Stimulated activated memory B cell treated with anti-CD40 and anti-IgM and Interleukin-4, amounts not matched to agents 10 μg/mL and 1 μg/mL and 100 μg/mL, for 72 hours (primary cell): ENCODE data around the gene ZNF586.
"Not testable (repeated sequence)": the region's sequence is repeated elsewhere in the genome, so short reads cannot be mapped to it uniquely, and the experiment has no call there.

Experiments used
- ATAC-seq: fragments of 150-1000 bp; cut with Tn5 transposase; 2 replicates; pipeline ENCODE4 v1.10.0; 2021
- H3K27ac Mint-ChIP-seq: one replicate; pipeline ENCODE4 v1.8.0; 2022; ENCODE audit warnings: mild to moderate bottlenecking, mixed read lengths
- H3K27me3 Mint-ChIP-seq: one replicate; pipeline ENCODE4 v1.8.0; 2022; ENCODE audit warnings: mixed read lengths
- H3K36me3 Mint-ChIP-seq: one replicate; pipeline ENCODE4 v1.8.0; 2022; ENCODE audit warnings: mixed read lengths
- H3K4me1 Mint-ChIP-seq: one replicate; pipeline ENCODE4 v1.8.0; 2022; ENCODE audit warnings: mixed read lengths
- H3K4me3 Mint-ChIP-seq: one replicate; pipeline ENCODE4 v1.8.0; 2022; ENCODE audit warnings: mild to moderate bottlenecking, moderate library complexity, mixed read lengths
- H3K9me3 Mint-ChIP-seq: one replicate; pipeline ENCODE4 v1.8.0; 2022; ENCODE audit warnings: mixed read lengths

The ZNF586 gene

DNA sequence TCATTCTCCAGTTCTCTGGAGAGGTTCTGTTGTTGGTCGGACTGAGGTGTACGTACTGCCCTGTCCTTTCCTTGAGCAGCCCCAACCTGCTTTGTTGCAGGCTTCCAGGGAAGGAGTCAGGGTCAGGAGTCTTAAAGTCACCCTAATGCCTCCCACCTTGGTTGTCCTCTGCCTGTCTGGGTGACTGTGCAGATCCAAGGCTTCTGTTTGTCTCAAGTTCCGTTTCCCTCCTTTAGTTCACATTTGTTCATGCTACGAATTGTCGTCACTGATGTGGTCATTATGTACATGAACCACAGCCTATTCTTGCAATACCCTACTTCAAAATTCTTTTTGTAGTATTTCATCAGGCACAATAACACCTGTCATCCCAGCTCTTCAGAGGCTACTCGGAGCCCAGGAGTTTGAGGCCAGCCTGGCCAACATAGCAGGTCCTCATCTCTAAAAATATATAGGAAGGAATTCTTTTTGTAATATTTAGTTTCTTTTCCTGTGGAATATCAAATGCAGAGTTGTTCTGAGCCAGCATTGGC, 7.4 kb downstream of the ZNF586 start:
- Mint-ChIP-seq H3K27me3 (no peaks in the 10 kb centered on the region), H3K36me3 (peaks cover 88% of the 10 kb centered on the region), H3K4me1 (peaks cover 47% of the 10 kb centered on the region), H3K4me3 (no peak overlapping the region), H3K9me3 (peaks cover 32% of the 10 kb centered on the region), H3K27ac (peak overlapping the region; percentile 31)
- no peak for ATAC-seq

- no peaks in the 10 kb centered on the region for H3K27me3 Mint-ChIP-seq
- H3K27ac Mint-ChIP-seq, result no peak overlapping the region
- peaks cover 32% of the 10 kb centered on the region for H3K9me3 Mint-ChIP-seq
- peaks cover 73% of the 10 kb centered on the region for H3K36me3 Mint-ChIP-seq
- no peak overlapping the region for H3K4me3 Mint-ChIP-seq
- ATAC-seq, result no peak
- peaks cover 33% of the 10 kb centered on the region for H3K4me1 Mint-ChIP-seq
Measured at GRCh38 chr19:57778336-57778735, 8.9 kb downstream of the ZNF586 start.

DNA sequence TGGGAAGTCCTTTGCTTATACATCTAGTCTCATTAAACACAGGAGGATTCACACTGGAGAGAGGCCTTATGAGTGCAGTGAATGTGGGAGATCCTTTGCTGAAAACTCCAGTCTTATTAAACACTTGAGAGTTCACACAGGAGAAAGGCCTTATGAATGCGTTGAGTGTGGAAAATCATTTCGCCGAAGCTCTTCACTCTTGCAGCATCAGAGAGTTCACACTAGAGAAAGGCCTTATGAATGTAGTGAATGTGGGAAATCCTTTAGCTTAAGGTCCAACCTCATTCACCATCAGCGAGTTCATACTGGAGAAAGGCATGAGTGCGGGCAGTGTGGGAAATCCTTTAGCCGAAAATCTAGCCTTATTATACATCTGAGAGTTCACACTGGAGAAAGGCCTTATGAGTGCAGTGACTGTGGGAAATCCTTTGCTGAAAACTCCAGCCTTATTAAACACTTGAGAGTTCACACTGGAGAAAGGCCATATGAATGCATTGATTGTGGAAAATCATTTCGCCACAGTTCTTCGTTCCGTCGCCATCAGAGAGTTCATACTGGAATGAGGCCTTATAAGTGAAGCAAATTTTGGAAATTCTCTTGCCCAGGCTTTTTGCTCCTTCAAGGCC, 9.9 kb downstream of the ZNF586 start:
- Mint-ChIP-seq H3K27ac (no peak overlapping the region), H3K36me3 (peaks cover 66% of the 10 kb centered on the region), H3K4me1 (peaks cover 26% of the 10 kb centered on the region), H3K9me3 (peaks cover 28% of the 10 kb centered on the region), H3K27me3 (no peaks in the 10 kb centered on the region), H3K4me3 (no peak overlapping the region)
- ATAC-seq, result no peak

GRCh38 chr19:57786286-57786685, 16.8 kb downstream of the ZNF586 start:
- Mint-ChIP-seq H3K4me3 (no peak overlapping the region), H3K36me3 (peaks cover 54% of the 10 kb centered on the region), H3K4me1 (no peaks in the 10 kb centered on the region), H3K9me3 (peaks cover 5% of the 10 kb centered on the region), H3K27me3 (no peaks in the 10 kb centered on the region), H3K27ac (no peak overlapping the region)
- ATAC-seq, result no peak

DNA sequence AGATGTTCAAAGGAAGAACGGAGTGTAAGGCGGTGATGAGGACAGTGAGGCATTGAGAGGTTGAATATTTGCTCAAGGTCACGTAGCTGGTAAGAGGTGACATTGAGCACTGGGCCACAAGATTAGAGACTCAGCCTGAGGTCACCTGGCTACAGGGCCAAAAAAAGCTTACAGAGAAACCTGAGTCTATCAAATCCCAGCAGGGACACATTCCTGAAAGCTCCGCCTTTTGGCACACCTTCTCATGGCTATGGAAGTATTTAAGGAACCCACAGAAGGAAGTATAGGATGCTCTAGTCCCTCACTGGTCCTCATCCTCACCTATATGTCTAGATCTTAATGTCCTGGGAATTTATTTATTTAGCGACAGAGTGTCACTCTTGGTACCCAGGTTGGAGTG, 17.4 kb downstream of the ZNF586 start:
- peaks cover 57% of the 10 kb centered on the region for H3K36me3 Mint-ChIP-seq
- H3K4me1 Mint-ChIP-seq, result no peaks in the 10 kb centered on the region
- H3K4me3 Mint-ChIP-seq, result no peak overlapping the region
- ATAC-seq, result no peak
- H3K9me3 Mint-ChIP-seq, result peaks cover 5% of the 10 kb centered on the region
- no peak overlapping the region for H3K27ac Mint-ChIP-seq
- H3K27me3 Mint-ChIP-seq, result no peaks in the 10 kb centered on the region

DNA sequence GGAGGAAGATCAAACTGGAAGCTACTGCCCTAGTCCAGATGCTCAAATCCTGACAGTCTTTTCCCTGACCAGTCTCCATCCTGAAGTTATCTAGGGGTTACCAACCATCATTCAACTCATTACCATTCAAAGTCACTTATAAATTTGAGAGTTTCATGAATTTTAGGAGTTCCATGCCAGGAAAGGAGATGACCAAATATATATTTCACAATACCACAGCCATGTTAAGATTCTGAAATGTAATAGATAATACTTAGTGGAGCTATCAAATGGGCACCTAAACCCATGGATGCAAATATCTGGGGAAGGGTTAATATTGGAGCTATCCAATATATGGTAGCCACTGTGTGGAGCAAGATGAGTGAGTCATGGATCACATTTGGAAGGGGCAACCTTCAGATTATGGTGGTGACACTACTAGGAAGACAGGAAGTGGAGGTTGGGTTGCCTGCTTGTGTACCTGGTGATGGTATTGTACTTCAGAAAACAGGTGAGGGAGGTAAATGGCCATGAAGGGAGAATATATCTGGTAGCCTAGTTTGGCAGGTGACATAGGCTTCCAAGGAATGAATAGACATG, 18.7 kb downstream of the ZNF586 start:
- ATAC-seq, result no peak
- Mint-ChIP-seq H3K27me3 (no peaks in the 10 kb centered on the region), H3K4me1 (no peaks in the 10 kb centered on the region), H3K36me3 (peaks cover 61% of the 10 kb centered on the region), H3K27ac (no peak overlapping the region), H3K4me3 (no peak overlapping the region), H3K9me3 (peaks cover 5% of the 10 kb centered on the region)

GRCh38 chr19:57789288-57789687, 19.8 kb downstream of the ZNF586 start:
- no peak for ATAC-seq
- H3K9me3 Mint-ChIP-seq, result peaks cover 5% of the 10 kb centered on the region
- no peak overlapping the region for H3K4me3 Mint-ChIP-seq
- H3K27me3 Mint-ChIP-seq, result no peaks in the 10 kb centered on the region
- no peak overlapping the region for H3K27ac Mint-ChIP-seq
- H3K4me1 Mint-ChIP-seq, result no peaks in the 10 kb centered on the region
- peaks cover 61% of the 10 kb centered on the region for H3K36me3 Mint-ChIP-seq

- Mint-ChIP-seq H3K36me3 (peaks cover 40% of the 10 kb centered on the region), H3K4me1 (peaks cover 19% of the 10 kb centered on the region)
- ATAC-seq, H3K27ac Mint-ChIP-seq, H3K9me3 Mint-ChIP-seq, H3K27me3 Mint-ChIP-seq, H3K4me3 Mint-ChIP-seq: not testable (repeated sequence)
Measured at GRCh38 chr19:57796580-57796979, 27.1 kb downstream of the ZNF586 start.

DNA sequence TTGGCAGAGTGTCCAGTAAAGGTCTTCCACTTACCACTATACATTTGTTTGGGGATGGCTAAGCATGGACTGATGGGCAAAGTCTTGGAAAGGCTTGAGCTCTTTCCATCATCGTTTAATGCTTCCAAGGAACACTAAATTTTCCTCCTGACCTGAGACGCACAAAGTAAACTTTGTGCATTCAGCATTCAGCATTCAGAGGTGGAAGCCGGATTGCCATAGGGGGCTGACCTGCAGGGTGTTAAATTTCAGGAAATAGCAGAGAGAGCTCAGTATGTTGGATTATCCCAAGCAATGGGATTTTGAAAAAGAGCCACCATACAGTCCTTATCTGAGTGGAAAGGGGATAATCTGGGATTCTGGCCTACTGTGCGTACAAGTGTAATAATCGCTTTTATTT, 31.2 kb downstream of the ZNF586 start:
- Mint-ChIP-seq H3K9me3 (no peaks in the 10 kb centered on the region), H3K4me3 (no peak overlapping the region), H3K27ac (no peak overlapping the region), H3K27me3 (no peaks in the 10 kb centered on the region), H3K36me3 (peaks cover 30% of the 10 kb centered on the region), H3K4me1 (peaks cover 44% of the 10 kb centered on the region)
- no peak for ATAC-seq

- H3K27ac Mint-ChIP-seq, result peak overlapping the region; percentile 89
- peak; percentile 85 for ATAC-seq
Measured at GRCh38 chr19:57802269-57802668, 32.8 kb downstream of the ZNF586 start.

GRCh38 chr19:57803265-57803593, 33.8 kb downstream of the ZNF586 start:
- peak overlapping the region; percentile 76 for H3K27ac Mint-ChIP-seq
- no peaks in the 10 kb centered on the region for H3K27me3 Mint-ChIP-seq
- peaks cover 44% of the 10 kb centered on the region for H3K4me1 Mint-ChIP-seq
- H3K36me3 Mint-ChIP-seq, result peaks cover 30% of the 10 kb centered on the region
- no peaks in the 10 kb centered on the region for H3K9me3 Mint-ChIP-seq
- no peak for ATAC-seq
- H3K4me3 Mint-ChIP-seq, result peak overlapping the region; percentile 69

More at GRCh38 chr19:57802269-57802668, 32.8 kb downstream of the ZNF586 start:
- peaks cover 44% of the 10 kb centered on the region for H3K4me1 Mint-ChIP-seq
- peaks cover 25% of the 10 kb centered on the region for H3K36me3 Mint-ChIP-seq
- no peaks in the 10 kb centered on the region for H3K27me3 Mint-ChIP-seq
- peak overlapping the region; percentile 38 for H3K4me3 Mint-ChIP-seq
- H3K9me3 Mint-ChIP-seq, result no peaks in the 10 kb centered on the region

DNA sequence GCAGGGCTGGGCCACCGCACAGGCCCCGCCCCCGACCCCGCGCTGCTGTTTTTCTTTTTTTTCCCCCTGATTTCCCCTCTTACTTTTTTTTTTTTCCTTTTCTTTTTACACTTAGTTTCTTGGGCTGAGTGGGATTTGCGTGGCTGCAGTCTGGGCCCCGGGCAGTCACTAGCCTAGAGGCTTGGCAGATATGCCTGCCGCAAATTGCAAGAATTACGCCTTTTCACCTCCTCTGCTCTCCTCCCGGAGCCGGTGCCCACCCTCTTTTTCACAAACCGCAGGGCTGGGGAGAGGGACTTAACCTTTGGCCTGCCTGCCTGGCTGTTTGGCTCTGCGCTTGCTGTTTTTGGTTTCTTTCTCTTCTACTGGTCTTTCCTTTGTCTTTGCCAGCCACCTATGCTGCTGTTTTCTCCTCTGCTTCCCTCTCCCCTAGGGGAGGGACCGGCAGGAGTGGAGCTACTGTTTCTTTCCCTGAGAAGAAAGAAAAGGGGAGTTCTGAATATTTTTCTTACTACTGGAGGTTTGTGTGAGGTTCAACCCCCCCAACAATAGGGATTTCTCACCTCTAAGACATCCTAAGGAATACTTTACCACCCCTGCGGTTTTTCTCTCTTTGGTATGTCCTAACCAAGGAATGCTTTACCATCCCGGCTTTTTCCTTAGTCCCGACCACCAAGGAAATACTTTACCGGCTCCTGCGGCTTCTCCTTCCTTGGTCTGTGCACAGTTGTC, 34.3 kb downstream of the ZNF586 start:
- Mint-ChIP-seq H3K4me3 (peak overlapping the region; percentile 69), H3K9me3 (no peaks in the 10 kb centered on the region), H3K27ac (peak overlapping the region; percentile 76), H3K36me3 (peaks cover 35% of the 10 kb centered on the region), H3K4me1 (peaks cover 42% of the 10 kb centered on the region), H3K27me3 (no peaks in the 10 kb centered on the region)
- ATAC-seq, result no peak

DNA sequence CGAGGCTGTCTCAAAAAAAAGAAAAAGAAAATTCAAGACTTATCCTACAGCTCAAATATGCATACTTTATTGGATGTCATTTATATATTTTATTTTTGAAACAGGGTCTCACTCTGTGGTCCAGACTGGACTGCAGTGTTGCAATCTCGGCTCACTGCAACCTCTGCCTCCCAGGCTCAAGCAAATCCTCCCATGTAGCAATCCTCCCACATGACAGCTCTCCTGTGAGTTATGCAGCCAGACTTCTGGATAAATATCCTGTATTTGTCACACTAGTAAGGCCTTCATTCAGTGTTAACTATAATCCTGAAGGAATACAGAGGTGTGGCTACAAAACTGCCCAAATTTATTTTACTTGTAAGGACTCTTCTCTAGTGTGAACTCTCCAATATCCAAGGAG, 38.1 kb downstream of the ZNF586 start:
- Mint-ChIP-seq H3K27ac (no peak overlapping the region), H3K36me3 (peaks cover 51% of the 10 kb centered on the region), H3K27me3 (no peaks in the 10 kb centered on the region), H3K4me3 (no peak overlapping the region), H3K4me1 (peaks cover 43% of the 10 kb centered on the region), H3K9me3 (no peaks in the 10 kb centered on the region)
- ATAC-seq, result no peak

GRCh38 chr19:57810410-57811295, 41.2 kb downstream of the ZNF586 start:
- H3K27me3 Mint-ChIP-seq, ATAC-seq, H3K4me3 Mint-ChIP-seq, H3K27ac Mint-ChIP-seq, H3K9me3 Mint-ChIP-seq: not testable (repeated sequence)
- Mint-ChIP-seq H3K36me3 (peaks cover 51% of the 10 kb centered on the region), H3K4me1 (peaks cover 50% of the 10 kb centered on the region)

DNA sequence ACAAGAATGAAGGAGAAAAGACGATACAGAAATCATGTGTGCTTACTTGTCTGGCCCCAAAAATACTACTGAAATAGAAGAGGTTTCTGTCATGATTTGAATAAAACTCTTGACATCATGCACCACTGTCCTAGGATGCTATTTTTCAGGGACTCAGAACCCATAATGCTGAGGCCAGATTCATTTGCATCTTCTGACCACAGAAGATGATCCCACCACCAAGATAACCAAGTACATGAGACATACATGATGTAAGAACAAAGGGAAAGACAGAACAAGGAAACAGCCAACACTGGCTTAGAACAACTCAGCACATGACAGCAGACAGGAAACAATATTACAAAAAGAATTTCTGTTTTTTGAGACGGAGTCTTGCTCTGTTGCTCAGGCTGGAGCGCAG, 42.8 kb downstream of the ZNF586 start:
- Mint-ChIP-seq H3K27me3 (no peaks in the 10 kb centered on the region), H3K4me1 (peaks cover 50% of the 10 kb centered on the region), H3K27ac (peak overlapping the region; percentile 44), H3K9me3 (no peaks in the 10 kb centered on the region), H3K4me3 (no peak overlapping the region), H3K36me3 (peaks cover 43% of the 10 kb centered on the region)
- no peak for ATAC-seq
